NK-92 treated with Interleukin-12 subunit alpha and Interleukin-12 subunit beta, amount 100 ng/mL, for 24 hours (cell line): ENCODE results near the gene AGBL1.

Experiments
- DNase-seq: peaks from one replicate; lab custom pipeline; 2025; lab: John Stamatoyannopoulos, UW

AGBL1 gene

GRCh38 chr15:86591158-86591557 lies 511.5 kb downstream of the AGBL1 start:
- DNase-seq = no peak

GRCh38 chr15:86591994-86592735 lies 512.5 kb downstream of the AGBL1 start:
- no peak for DNase-seq

- no peak for DNase-seq
These were observed 516.1 kb downstream of the AGBL1 start for GRCh38 chr15:86595741-86596140.

DNA sequence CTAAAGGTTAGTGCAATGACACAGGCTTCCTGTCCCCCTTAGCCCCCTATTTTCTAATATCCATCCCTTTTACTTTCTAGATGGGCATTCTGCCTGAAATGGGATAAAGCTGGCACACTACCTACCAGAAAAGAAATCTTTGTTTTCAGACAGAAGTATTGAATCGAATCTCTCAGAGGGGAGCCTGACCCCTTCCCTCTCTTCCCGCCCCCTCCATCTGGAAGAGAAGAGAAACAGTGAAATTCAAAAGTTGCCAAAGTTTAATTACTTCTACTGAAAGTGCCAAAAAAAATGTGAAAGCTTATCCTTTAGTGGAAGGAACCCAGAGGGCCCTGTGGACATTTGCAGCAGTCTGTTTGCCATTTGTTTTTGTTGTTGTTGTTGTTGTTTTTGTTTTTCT lies 523.8 kb downstream of the AGBL1 start:
- no peak for DNase-seq

- no peak for DNase-seq
These were observed 529.0 kb downstream of the AGBL1 start for GRCh38 chr15:86608461-86609205.

- DNase-seq = no peak
These were observed 529.6 kb downstream of the AGBL1 start for GRCh38 chr15:86609275-86609674.

DNA sequence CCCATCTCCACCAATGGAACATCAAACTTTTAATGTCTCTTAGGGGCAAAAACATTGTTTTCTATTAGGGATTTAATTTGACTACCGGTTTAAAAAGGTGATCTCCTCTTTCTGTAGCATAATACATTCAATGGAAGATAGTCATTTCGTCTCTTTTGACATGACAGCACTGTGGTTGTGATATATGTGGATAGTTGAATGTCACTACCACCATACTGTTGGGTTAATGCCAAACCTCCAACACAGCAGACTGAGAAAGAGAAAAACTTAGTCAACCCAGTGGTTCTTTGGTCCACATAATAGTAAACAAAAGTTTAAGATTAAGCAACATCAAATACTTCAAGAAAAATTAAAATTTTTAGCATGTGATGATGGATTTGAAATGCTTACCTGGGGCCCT lies 530.4 kb downstream of the AGBL1 start:
- no peak for DNase-seq

DNA sequence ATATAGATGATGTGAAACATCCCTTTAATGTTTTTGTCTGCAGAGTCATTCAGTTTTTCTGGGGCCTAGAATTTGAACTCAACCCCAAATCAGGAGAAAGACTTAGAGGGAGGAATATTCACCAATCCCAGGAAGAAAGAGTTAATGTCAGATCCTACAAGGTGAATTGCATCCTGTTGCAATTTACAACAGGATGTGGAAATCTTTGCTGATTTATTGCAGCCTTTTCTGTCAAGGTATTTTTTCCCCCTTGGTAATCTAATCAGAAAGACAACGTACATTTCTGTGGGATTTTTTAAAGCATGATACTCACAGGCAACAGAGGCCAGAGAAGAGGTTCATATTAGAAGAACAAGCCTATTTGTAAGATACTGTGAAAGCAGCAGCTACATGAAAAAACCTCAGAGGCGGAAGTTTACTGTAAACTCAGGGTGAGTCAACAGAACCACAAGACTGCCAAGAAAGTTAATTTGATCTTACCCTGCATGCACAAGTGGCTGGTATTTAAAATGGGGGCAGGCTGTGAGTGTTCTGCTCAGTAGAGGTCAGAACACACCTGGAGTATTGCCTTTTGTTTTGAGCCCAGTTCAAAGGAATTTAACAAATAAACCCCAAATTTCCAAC lies 531.9 kb downstream of the AGBL1 start:
- DNase-seq = peak; percentile 52

DNA sequence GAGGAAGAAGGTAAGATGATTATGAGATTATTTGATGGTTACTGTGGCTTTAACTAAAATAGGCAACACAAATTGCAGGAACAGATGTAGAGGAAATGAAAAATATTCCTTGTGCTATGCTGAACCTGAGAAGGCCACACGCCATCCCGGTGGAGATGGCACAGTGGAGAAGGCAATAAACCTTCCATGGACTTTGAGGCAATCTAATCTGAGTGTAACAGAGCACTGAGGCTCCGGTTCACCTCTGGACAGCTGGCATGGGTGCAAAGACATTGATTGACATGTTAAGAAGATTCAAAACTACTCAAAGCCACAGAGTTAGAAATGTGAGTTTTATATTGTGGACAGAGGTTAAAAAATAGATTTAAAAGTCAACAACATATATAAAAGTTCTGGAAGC lies 535.7 kb downstream of the AGBL1 start:
- DNase-seq = no peak

DNA sequence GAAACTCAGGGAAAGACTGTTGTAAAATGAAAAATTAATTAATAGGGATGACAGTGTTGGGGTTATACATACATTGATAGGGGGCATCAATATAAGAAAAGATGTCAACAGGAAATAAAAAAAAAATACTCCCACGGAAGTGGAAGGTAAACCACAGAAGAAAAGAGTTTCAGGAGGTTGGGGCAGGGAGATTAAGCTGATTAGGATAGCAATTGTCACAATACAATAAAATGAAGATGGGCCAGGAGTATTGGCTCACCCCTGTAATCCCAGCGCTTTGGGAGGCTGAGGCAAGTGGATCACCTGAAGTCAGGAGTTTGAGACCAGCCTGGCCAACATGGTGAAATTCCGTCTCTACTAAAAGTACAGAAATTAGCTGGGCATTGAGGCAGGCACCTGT lies 536.1 kb downstream of the AGBL1 start:
- no peak for DNase-seq

DNA sequence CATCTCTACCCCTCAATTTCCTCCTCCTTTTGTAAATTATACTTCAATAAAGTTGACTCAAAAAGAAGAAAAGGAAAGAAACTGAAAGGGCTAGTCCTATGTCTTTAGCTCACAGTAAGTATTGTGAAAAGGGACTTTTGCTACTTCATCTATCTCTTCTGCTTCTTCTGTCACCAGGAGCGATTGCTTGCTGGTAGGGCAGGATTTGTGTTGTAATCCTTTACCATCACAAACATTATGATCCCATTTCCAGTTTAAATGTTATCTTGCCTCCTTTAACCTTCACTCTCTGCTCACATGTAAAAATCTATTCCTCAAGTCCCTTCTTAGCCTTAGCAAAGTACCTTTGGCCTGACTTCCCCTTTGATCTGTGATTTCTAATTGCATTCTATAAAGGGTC lies 537.1 kb downstream of the AGBL1 start:
- no peak for DNase-seq

GRCh38 chr15:86620157-86620556 lies 540.5 kb downstream of the AGBL1 start:
- DNase-seq = no peak

DNA sequence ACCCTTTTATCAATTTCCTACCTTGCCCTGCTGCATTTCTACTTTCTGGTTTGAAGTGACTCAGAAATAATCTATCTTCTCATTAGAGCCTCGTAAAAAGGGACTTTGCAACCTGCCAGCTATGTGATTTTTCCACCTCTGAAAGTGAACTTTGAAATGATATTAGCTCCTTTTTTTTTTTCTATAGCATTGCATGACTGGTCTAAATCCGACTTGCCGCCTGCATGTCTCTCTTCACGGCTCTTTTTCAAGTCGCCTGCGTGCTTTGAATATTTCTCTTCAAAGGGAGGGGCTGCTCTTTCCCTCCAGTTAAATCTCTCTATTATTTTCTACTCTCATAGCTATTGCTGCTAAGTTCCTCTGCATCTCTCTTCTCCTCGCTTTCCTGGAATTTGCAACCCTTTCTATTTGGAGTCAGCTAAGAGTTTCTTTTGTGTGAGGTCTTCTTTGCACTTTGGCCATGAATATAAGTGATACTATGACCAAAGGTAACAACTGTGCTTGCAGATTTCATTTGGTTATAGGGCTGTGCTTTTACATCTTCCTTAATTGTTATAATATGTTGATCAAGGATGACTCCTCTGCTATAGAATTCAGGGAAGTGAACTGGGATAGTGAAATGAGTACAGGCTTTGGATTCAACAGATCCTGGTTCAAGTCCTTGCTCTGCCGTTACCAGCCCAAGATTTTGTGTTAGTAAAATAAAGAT lies 541.1 kb downstream of the AGBL1 start:
- no peak for DNase-seq

- no peak for DNase-seq
These were observed 543.6 kb downstream of the AGBL1 start for GRCh38 chr15:86623236-86623635.

DNA sequence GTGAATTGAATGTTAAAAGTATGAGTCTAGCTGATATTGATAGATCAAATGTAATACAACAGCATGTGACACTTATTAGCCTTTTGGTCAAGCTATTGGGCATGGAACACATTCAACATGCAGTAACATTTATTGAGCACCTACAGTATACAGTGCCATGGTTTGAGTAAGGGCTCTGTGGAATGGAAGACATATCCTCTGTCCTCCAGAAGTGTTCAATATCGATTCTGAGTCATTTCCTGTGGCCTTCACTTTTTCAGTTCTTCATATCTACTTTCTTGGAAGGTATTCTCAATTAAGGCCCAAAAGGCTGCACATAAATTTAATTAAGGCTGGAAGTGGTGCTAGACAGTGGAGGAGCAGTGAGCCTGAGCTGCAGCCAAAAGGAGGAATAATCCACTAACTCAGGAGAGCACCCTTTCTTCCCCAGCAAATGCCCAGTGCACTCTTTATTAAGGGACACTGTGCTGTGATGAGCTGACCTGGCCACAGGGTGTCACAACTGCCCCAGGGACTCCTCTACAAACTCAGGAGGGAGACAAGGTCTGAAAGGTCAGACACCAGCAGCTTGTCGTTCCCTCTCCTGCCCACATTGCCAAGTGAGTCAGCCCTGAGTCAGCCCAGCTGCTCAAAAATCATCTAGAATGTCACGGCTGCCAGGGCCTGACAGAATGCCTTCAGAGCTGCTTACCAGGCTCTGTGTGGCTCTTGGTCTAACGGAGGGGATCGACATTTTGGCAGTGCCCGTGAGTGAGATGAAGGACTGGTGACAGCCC lies 544.8 kb downstream of the AGBL1 start:
- DNase-seq = peak; percentile 86

- no peak for DNase-seq
These were observed 550.0 kb downstream of the AGBL1 start for GRCh38 chr15:86629409-86630356.

GRCh38 chr15:86630946-86631345 lies 551.3 kb downstream of the AGBL1 start:
- no peak for DNase-seq

DNA sequence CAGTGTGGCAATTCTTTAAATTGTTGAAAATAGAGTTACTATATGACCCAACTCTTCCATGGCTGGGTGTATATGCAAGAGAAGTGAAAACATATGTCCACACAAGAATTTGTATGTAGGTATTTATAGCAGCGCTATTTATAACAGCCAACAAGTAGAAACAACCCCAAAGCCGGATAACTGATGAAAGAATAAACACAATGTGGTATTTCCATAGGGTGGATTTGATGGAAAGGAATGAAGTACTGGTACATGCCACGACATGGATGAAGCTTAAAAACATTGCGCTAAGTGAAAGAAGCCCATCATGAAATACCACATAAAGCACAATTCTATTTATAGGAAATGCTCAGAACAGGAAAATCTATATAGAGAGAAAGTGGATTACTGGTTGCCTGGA lies 554.5 kb downstream of the AGBL1 start:
- DNase-seq = no peak

DNA sequence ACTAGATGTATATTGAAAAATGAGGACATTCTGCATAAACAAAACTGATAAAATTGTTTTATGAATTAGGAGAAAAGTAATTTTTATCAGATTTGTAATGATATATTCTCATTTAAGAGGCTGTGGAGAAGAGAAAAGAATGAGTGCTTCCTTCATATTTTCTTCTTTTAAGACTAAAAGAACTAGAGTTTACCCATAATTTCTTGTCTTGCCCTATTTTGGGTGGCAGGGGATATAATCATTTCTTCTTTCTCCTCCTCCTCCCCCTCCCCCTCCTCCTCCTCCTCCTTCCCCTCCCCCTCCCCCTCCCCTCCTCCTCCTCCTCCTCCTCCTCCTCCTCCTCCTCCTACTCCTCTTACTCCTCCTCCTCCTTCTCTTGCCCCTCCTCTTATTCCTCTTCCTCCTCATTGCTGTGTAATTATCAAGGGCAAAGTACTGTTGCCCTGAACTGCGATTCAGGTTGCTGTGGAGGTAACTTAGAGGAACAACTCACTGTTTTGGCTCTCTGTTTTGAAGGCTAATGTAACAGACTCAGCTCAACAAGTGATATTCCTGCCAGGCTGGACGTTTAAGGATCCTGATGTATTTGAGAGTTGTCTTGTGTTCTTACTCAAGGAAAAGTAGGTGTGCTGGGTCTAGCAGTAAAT lies 555.4 kb downstream of the AGBL1 start:
- DNase-seq = no peak

GRCh38 chr15:86644339-86644738 lies 564.7 kb downstream of the AGBL1 start:
- no peak for DNase-seq
